ENCODE data around the gene NUP85.
A peak's percentile ranks its signal among the peaks of the same experiment; 100 is the strongest.
"Not testable (repeated sequence)": the region's sequence is repeated elsewhere in the genome, so short reads cannot be mapped to it uniquely, and the experiment has no call there.

The NUP85 gene

DNA sequence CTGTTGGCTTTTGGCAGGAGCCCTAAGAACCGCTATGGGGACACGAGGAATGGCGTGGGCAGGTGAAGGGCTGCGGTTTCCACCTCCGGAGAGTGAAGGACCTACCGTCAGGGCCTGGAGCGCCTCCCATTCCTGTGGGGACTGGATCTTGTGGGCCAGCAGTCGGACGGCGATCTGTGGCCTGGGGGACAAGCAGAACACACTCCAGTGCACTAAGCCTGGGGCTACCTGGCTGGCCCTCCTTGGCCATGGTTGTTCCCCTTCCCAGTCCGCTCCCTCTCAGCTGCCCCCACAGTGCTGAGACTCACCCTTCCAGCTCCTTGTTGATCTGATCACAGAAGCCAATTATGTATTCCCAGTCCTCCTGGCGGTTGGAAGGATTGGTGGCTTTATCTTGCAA is 40.9 kb downstream of the NUP85 start:
- Histone ChIP-seq H3K36me3 (ENCODE audit: insufficient read depth, insufficient read length, low read length) (peaks cover 61% of the 10 kb centered on the region), H3K27me3 (ENCODE audit: insufficient read depth, insufficient read length) (no peaks in the 10 kb centered on the region), H3K4me3 (ENCODE audit: insufficient read length, low read depth) (no peak overlapping the region), H3K4me1 (ENCODE audit: insufficient read depth, insufficient read length) (peaks cover 5% of the 10 kb centered on the region), H3K9ac (ENCODE audit: insufficient read length, low read depth) (peak overlapping the region; percentile 33), H3K9me3 (ENCODE audit: insufficient read depth, low read length) (no peaks in the 10 kb centered on the region)
- TF ChIP-seq ZNF274 (IDR thresholded peaks at IDR 0.05; ENCODE audit: low read depth, low read length) (no peak), SUZ12 (IDR thresholded peaks at IDR 0.05; ENCODE audit: extremely low read depth, insufficient read depth, insufficient read length) (no peak), YY1 (IDR thresholded peaks at IDR 0.05; ENCODE audit: insufficient read depth, insufficient read length) (no peak)
- DNase-seq (ENCODE audit: low read depth, low spot score) = no peak

DNA sequence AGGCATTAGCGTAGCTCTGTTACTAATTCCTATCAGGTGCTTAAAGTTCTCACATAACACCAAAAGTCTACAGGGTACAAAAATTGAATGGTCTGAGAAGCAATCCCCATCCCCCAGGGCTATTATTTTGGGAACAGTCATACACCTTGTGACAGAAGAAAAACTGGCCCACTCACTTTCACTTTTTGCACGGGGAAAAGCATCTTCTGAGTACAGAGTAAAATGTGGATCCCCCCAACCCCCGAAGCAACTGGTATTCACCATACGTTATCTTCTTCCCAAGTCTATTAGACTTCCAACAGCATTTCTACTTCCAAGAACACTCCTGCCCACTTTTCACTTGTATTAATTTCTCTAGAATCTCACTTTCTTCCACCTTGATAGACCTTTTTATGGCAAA is 44.1 kb downstream of the NUP85 start:
- peaks cover 30% of the 10 kb centered on the region for H3K36me3 ChIP-seq (ENCODE audit: insufficient read depth, insufficient read length, low read length)
- DNase-seq (ENCODE audit: low read depth, low spot score) = no peak
- no peaks in the 10 kb centered on the region for H3K27me3 ChIP-seq (ENCODE audit: insufficient read depth, insufficient read length)
- TF ChIP-seq SUZ12 (IDR thresholded peaks at IDR 0.05; ENCODE audit: extremely low read depth, insufficient read depth, insufficient read length) (no peak), ZNF274 (IDR thresholded peaks at IDR 0.05; ENCODE audit: low read depth, low read length) (no peak), YY1 (IDR thresholded peaks at IDR 0.05; ENCODE audit: insufficient read depth, insufficient read length) (no peak)
- no peak overlapping the region for H3K4me3 ChIP-seq (ENCODE audit: insufficient read length, low read depth)
- H3K9ac ChIP-seq (ENCODE audit: insufficient read length, low read depth) = no peak overlapping the region
- H3K9me3 ChIP-seq (ENCODE audit: insufficient read depth, low read length) = no peaks in the 10 kb centered on the region
- peaks cover 9% of the 10 kb centered on the region for H3K4me1 ChIP-seq (ENCODE audit: insufficient read depth, insufficient read length)

DNA sequence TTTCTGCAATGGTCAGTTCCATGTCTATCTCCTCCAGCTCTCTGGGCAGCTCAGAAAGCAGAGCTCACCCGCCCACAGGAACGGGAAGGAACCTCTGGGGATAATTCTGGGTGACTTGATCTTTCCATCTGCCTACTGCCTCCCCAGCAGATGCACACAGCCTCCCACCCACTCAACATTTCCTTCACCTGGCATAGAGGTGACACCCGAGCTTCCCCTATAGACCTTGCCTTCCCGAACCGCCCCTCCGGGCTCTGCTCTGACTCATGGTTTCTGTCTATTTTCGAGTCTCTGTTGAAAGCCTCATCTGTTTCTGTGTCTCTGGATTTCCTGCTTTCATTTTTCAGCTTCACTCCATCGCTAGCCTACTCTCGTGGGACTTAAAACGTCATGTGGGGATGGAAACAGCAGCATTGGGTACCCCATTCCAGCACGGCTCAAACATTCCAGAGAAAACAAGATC is 44.6 kb downstream of the NUP85 start:
- TF ChIP-seq ZNF274 (IDR thresholded peaks at IDR 0.05; ENCODE audit: low read depth, low read length) (no peak), YY1 (IDR thresholded peaks at IDR 0.05; ENCODE audit: insufficient read depth, insufficient read length) (no peak), SUZ12 (IDR thresholded peaks at IDR 0.05; ENCODE audit: extremely low read depth, insufficient read depth, insufficient read length) (no peak)
- Histone ChIP-seq H3K9ac (ENCODE audit: insufficient read length, low read depth) (peak overlapping the region; percentile 5), H3K4me1 (ENCODE audit: insufficient read depth, insufficient read length) (peaks cover 9% of the 10 kb centered on the region), H3K36me3 (ENCODE audit: insufficient read depth, insufficient read length, low read length) (peaks cover 25% of the 10 kb centered on the region), H3K4me3 (ENCODE audit: insufficient read length, low read depth) (no peak overlapping the region), H3K27me3 (ENCODE audit: insufficient read depth, insufficient read length) (no peaks in the 10 kb centered on the region), H3K9me3 (ENCODE audit: insufficient read depth, low read length) (no peaks in the 10 kb centered on the region)
- DNase-seq (ENCODE audit: low read depth, low spot score) = no peak

DNA sequence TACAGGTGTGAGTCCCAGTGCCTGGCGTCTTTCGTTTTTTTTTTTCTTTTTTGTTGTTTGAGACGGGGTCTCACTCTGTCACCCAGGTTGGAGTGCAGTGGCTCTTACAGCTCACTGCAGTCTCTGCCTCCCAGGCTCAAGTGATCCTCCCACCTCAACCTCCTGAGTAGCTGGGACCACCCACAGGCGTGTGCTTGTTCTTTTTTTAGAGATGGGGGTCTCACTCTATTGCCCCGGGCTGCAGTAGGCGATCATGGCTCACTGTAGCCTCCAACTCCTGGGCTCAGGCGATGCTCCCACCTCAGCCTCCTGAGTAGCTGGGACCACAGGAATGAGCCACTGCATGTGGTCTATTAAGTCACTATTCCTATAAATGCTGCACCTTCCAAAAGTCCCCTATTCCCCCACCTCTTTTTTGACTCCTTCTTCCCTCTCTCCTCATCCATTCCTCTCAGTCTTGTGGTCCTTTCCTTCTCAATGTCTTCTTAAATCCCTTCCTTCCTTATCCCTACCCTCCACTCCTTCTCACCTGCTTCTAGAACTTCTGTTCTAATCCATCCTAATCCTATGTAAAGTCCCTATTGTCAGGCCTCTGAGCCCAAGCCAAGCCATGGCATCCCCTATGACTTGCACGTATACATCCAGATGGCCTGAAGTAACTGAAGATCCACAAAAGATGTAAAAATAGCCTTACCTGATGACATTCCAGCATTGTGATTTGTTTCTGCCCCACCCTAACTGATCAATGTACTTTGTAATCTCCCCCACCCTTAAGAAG is 46.7 kb downstream of the NUP85 start:
- Histone ChIP-seq H3K27me3 (ENCODE audit: insufficient read depth, insufficient read length) (no peaks in the 10 kb centered on the region), H3K4me3 (ENCODE audit: insufficient read length, low read depth) (no peak overlapping the region), H3K9ac (ENCODE audit: insufficient read length, low read depth) (no peak overlapping the region), H3K4me1 (ENCODE audit: insufficient read depth, insufficient read length) (peaks cover 7% of the 10 kb centered on the region), H3K9me3 (ENCODE audit: insufficient read depth, low read length) (no peaks in the 10 kb centered on the region), H3K36me3 (ENCODE audit: insufficient read depth, insufficient read length, low read length) (peaks cover 6% of the 10 kb centered on the region)
- DNase-seq (ENCODE audit: low read depth, low spot score) = no peak
- TF ChIP-seq SUZ12 (IDR thresholded peaks at IDR 0.05; ENCODE audit: extremely low read depth, insufficient read depth, insufficient read length) (no peak), ZNF274 (IDR thresholded peaks at IDR 0.05; ENCODE audit: low read depth, low read length) (no peak), YY1 (IDR thresholded peaks at IDR 0.05; ENCODE audit: insufficient read depth, insufficient read length) (no peak)

DNA sequence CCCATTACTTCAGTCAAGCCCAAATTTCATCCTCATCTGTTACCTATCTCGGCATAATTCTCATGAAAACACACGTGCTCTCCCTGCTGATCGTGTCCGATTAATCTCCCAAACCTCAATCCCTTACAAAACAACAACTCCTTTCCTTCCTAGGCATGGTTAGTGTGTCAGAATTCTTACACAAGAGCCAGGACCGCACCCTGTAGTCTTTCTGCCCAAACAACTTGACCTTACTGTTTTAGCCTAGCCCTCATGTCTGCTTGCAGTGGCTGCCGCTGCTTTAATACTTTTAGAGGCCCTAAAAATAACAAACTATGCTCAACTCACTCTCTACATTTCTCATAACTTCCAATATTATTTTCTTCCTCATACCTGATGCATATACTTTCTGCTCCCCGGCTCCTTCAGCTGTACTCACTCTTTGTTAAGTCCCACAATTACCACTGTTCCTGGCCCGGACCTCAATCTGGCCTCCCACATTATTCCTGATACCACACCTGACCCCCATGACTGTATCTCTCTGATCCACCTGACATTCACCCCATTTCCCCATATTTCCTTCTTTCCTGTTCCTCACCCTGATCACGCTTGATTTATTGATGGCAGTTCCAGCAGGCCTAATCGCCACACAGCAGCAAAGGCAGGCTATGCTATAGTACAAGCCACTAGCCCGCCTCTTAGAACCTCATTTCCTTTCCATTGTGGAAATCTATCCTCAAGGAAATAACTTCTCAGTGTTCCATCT is 50.6 kb downstream of the NUP85 start:
- not testable (repeated sequence) for H3K9ac ChIP-seq (ENCODE audit: insufficient read length, low read depth); H3K27me3 ChIP-seq (ENCODE audit: insufficient read depth, insufficient read length); H3K9me3 ChIP-seq (ENCODE audit: insufficient read depth, low read length); H3K4me3 ChIP-seq (ENCODE audit: insufficient read length, low read depth); DNase-seq (ENCODE audit: low read depth, low spot score); H3K4me1 ChIP-seq (ENCODE audit: insufficient read depth, insufficient read length)
- peaks cover 11% of the 10 kb centered on the region for H3K36me3 ChIP-seq (ENCODE audit: insufficient read depth, insufficient read length, low read length)

DNA sequence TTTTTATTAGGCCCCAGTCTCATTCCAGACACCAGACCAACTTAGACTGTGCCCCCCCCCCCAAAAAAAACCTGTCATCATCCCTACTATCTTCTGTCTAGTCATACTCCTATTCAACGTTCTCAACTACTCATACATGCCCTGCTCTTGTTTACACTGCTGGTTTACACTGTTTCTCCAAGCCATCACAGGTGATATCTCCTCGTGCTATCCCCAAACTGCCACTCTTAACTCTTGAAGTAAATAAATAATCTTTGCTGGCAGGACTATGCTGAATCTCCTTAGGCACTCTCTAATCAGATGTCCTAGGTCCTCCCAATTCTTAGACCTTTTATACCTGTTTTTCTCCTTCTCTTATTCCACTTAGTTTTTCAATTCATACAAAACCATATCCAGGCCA is 51.7 kb downstream of the NUP85 start:
- H3K4me1 ChIP-seq (ENCODE audit: insufficient read depth, insufficient read length); H3K4me3 ChIP-seq (ENCODE audit: insufficient read length, low read depth); H3K27me3 ChIP-seq (ENCODE audit: insufficient read depth, insufficient read length); H3K9ac ChIP-seq (ENCODE audit: insufficient read length, low read depth); DNase-seq (ENCODE audit: low read depth, low spot score); H3K9me3 ChIP-seq (ENCODE audit: insufficient read depth, low read length): not testable (repeated sequence)
- H3K36me3 ChIP-seq (ENCODE audit: insufficient read depth, insufficient read length, low read length) = peaks cover 11% of the 10 kb centered on the region

DNA sequence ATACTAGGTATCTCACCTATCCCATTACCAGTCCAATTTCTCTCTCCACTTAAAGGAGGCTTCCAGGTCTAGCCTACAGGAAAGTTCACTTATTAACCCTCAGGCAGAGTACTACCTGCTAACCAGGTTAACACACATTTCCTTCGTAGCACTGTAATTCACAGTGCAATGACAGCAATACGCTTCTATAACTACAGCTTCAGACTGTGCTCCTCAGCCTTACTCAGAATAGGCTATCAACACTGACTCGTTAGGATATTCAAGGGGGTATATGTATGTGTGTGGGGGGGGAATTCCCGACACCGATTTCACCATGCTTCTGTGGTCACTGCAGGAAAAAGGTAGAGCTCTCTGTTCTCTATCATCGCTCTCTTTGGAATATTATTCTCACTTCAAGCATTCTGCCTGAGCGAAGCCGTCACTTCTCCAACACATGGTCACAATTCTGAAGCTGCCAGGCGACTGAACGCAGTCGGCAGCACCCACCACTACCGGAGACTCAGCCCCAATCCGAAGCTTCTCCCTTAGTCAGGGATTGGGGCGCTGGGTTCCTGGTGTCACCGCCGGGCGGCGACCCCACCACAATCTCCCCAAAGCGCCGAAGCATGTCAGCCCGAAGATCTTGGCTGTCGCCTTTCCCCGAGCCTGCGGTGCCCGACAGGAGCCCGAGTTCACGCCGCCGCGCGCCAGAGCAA is 55.3 kb downstream of the NUP85 start:
- H3K9ac ChIP-seq (ENCODE audit: insufficient read length, low read depth) = peak overlapping the region; percentile 90
- peak overlapping the region; percentile 78 for H3K4me3 ChIP-seq (ENCODE audit: insufficient read length, low read depth)
- no peaks in the 10 kb centered on the region for H3K9me3 ChIP-seq (ENCODE audit: insufficient read depth, low read length)
- TF ChIP-seq YY1 (IDR thresholded peaks at IDR 0.05; ENCODE audit: insufficient read depth, insufficient read length) = no peak
- TF ChIP-seq ZNF274 (IDR thresholded peaks at IDR 0.05; ENCODE audit: low read depth, low read length) = no peak
- TF ChIP-seq SUZ12 (IDR thresholded peaks at IDR 0.05; ENCODE audit: extremely low read depth, insufficient read depth, insufficient read length) = no peak
- no peaks in the 10 kb centered on the region for H3K27me3 ChIP-seq (ENCODE audit: insufficient read depth, insufficient read length)
- H3K36me3 ChIP-seq (ENCODE audit: insufficient read depth, insufficient read length, low read length) = peaks cover 45% of the 10 kb centered on the region
- no peak for DNase-seq (ENCODE audit: low read depth, low spot score)
- H3K4me1 ChIP-seq (ENCODE audit: insufficient read depth, insufficient read length) = no peaks in the 10 kb centered on the region
